Ovary (tissue), 3 donors: ENCODE data around the gene ZDHHC6.

Source experiments
- EP300 ChIP-seq: sonication (generic); formaldehyde crosslinking; IDR thresholded peaks from one replicate; pipeline ENCODE4 v1.6.1; 2017; ENCODE audit warnings: antibody characterized with exemption
- POLR2A ChIP-seq: fragments of 450-650 bp; IDR thresholded peaks from one replicate; pipeline ENCODE4 v1.6.1; 2017; ENCODE audit warnings: antibody characterized with exemption, mild to moderate bottlenecking, moderate library complexity
- TF ChIP-seq, protein P1 (sequence below), 3 donors: fragments of 450-650 bp in 2 of 3; fragments of 200-600 bp in 1 of 3; IDR thresholded peaks; one replicate each; pipeline versions ENCODE4 v1.5.1 to v1.8.0; 2016 to 2022; ENCODE audit warnings: antibody characterized with exemption in 3 of 3, mild to moderate bottlenecking in 1 of 3
- donor health status: DM: no; HTN: no; CAD: no.

DNA sequence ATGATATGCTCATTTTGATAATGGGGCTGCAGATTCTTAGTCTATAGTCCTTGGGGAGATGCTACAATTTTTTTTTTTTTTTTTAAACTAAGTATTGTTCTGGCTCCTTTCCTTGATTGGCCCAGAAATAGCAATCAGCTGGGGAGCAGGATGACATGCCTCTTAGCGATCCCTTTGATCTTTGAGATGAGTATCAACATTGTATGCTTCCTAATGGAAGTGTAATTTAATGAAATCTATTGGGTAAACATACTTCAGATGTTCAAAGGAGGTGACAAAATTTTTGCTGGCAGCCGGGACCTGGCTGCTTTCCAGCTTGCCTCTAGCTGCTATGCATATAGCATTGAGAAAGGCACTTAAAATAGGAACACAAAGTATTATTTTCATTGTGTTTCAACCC lies 43.8 kb upstream of the ZDHHC6 start:
- TF ChIP-seq, protein P1, sequence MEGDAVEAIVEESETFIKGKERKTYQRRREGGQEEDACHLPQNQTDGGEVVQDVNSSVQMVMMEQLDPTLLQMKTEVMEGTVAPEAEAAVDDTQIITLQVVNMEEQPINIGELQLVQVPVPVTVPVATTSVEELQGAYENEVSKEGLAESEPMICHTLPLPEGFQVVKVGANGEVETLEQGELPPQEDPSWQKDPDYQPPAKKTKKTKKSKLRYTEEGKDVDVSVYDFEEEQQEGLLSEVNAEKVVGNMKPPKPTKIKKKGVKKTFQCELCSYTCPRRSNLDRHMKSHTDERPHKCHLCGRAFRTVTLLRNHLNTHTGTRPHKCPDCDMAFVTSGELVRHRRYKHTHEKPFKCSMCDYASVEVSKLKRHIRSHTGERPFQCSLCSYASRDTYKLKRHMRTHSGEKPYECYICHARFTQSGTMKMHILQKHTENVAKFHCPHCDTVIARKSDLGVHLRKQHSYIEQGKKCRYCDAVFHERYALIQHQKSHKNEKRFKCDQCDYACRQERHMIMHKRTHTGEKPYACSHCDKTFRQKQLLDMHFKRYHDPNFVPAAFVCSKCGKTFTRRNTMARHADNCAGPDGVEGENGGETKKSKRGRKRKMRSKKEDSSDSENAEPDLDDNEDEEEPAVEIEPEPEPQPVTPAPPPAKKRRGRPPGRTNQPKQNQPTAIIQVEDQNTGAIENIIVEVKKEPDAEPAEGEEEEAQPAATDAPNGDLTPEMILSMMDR (IDR thresholded peaks at IDR 0.05), result no peak
- TF ChIP-seq EP300 (no peak), POLR2A (no peak)
